Ovary (tissue), 3 donors: Measurements from ENCODE around the gene TCF7L1.

ENCODE experiments used
- CTCF ChIP-seq, 3 donors: fragments of 450-650 bp in 2 of 3; fragments of 200-600 bp in 1 of 3; IDR thresholded peaks; one replicate each; pipeline versions ENCODE4 v1.5.1 to v1.8.0; 2016 to 2022; ENCODE audit warnings: antibody characterized with exemption in 3 of 3, mild to moderate bottlenecking in 1 of 3
- EP300 ChIP-seq: sonication (generic); formaldehyde crosslinking; IDR thresholded peaks from one replicate; pipeline ENCODE4 v1.6.1; 2017; ENCODE audit warnings: antibody characterized with exemption
- POLR2A ChIP-seq: fragments of 450-650 bp; IDR thresholded peaks from one replicate; pipeline ENCODE4 v1.6.1; 2017; ENCODE audit warnings: antibody characterized with exemption, mild to moderate bottlenecking, moderate library complexity
- donor health status: DM: no; HTN: no; CAD: no.

GRCh38 chr2:85209887-85210286 lies 76.7 kb downstream of the TCF7L1 start:
- TF ChIP-seq POLR2A (no peak), CTCF (IDR thresholded peaks at IDR 0.05) (no peak), EP300 (no peak)
